H1 (cell line): ENCODE measurements around the gene PTPRT.

Source experiments
- EP300 ChIP-seq, 2 experiments: IDR thresholded peaks; 1 replicate in 1 of 2; 2 replicates in 1 of 2; pipeline ENCODE4 v1.6.1; 2011 to 2012; ENCODE audit warnings: low read depth in 2 of 2, low read length in 2 of 2, mild to moderate bottlenecking in 2 of 2, borderline replicate concordance in 1 of 2, inconsistent platforms in 1 of 2, moderate library complexity in 1 of 2
- EZH2 ChIP-seq: fragments of 200-600 bp; sonication (generic); IDR thresholded peaks from 2 replicates; pipeline ENCODE4 v1.7.1; 2012; ENCODE audit warnings: low read depth, mild to moderate bottlenecking, moderate library complexity, low read length, inconsistent platforms; ENCODE audit not compliant: severe bottlenecking
- HDAC2 ChIP-seq, 2 experiments: fragments of 300-600 bp in 1 of 2; sonication (generic) in 1 of 2; IDR thresholded peaks; 2 replicates each; pipeline ENCODE4 v1.6.1; 2011 to 2012; ENCODE audit warnings: low read depth in 2 of 2, low read length in 2 of 2, mild to moderate bottlenecking in 2 of 2, moderate library complexity in 2 of 2, borderline replicate concordance in 1 of 2, inconsistent platforms in 1 of 2
- MAX ChIP-seq: IDR thresholded peaks from 2 replicates; pipeline ENCODE4 v1.6.1; 2012; ENCODE audit warnings: inconsistent platforms
- POLR2A ChIP-seq, 2 experiments: IDR thresholded peaks; 1 replicate in 1 of 2; 2 replicates in 1 of 2; pipeline ENCODE4 v1.6.1; 2011; ENCODE audit warnings: low read depth in 2 of 2, low read length in 2 of 2, mild to moderate bottlenecking in 2 of 2; ENCODE audit errors: control extremely low read depth in 1 of 2
- POLR2AphosphoS5 ChIP-seq: IDR thresholded peaks from 2 replicates; pipeline ENCODE4 v1.6.1; 2011; ENCODE audit warnings: low read depth, low read length
- RAD21 ChIP-seq, 2 experiments: IDR thresholded peaks in 1 of 2; conservative IDR thresholded peaks in 1 of 2; 2 replicates each; pipeline ENCODE4 v1.6.1; 2011; ENCODE audit warnings: low read depth in 2 of 2, low read length in 2 of 2, improper control_type of control experiment in 1 of 2, inconsistent platforms in 1 of 2, mild to moderate bottlenecking in 1 of 2, moderate library complexity in 1 of 2
- RBBP5 ChIP-seq: IDR thresholded peaks from 2 replicates; pipeline ENCODE4 v1.7.1; 2012; ENCODE audit warnings: low read depth, mild to moderate bottlenecking, inconsistent platforms, low read length, moderate library complexity, borderline replicate concordance
- TAF1 ChIP-seq: IDR thresholded peaks from 2 replicates; pipeline ENCODE4 v1.6.1; 2011; ENCODE audit warnings: mild to moderate bottlenecking, low read depth, low read length
- YY1 ChIP-seq: IDR thresholded peaks from 2 replicates; pipeline ENCODE4 v1.6.1; 2011; ENCODE audit warnings: low read depth, mild to moderate bottlenecking, low read length
- TF ChIP-seq, protein P1 (sequence below), 3 experiments: IDR thresholded peaks; 1 replicate in 2 of 3; 2 replicates in 1 of 3; pipeline versions ENCODE4 v1.5.1 to v1.6.1; 2011; ENCODE audit warnings: low read length in 3 of 3, mild to moderate bottlenecking in 3 of 3, inconsistent platforms in 2 of 3, low read depth in 1 of 3, moderate library complexity in 1 of 3; ENCODE audit not compliant: insufficient read depth in 1 of 3; ENCODE audit errors: control extremely low read depth in 1 of 3

DNA sequence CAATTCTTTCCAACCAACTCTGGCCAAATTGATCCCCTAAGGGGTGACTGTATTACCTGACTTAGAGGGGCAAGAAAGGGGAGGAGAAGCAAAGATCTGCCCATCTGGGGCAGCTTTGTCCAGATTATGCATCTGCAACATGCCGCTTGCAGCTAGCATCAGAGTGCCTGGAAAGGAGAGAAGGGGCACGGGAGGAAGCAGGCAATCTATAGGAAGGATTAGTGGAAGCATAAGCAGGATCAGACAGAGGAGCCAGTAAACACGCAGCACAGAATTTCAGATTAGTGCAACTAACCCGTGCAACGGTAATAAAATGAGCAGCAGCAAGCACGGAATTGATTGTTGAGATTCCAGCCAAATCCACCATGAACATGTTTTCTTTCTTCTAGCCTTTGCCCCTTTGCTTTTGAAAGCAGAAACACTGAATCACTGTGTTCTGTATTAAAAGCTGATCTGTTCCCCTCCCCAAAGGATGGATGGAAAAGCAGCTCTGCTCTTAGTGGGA is 927.9 kb downstream of the PTPRT start:
- TF ChIP-seq, protein P1, sequence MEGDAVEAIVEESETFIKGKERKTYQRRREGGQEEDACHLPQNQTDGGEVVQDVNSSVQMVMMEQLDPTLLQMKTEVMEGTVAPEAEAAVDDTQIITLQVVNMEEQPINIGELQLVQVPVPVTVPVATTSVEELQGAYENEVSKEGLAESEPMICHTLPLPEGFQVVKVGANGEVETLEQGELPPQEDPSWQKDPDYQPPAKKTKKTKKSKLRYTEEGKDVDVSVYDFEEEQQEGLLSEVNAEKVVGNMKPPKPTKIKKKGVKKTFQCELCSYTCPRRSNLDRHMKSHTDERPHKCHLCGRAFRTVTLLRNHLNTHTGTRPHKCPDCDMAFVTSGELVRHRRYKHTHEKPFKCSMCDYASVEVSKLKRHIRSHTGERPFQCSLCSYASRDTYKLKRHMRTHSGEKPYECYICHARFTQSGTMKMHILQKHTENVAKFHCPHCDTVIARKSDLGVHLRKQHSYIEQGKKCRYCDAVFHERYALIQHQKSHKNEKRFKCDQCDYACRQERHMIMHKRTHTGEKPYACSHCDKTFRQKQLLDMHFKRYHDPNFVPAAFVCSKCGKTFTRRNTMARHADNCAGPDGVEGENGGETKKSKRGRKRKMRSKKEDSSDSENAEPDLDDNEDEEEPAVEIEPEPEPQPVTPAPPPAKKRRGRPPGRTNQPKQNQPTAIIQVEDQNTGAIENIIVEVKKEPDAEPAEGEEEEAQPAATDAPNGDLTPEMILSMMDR (IDR thresholded peaks at IDR 0.05; ENCODE audit: control extremely low read depth in 1 of 3, insufficient read depth in 1 of 3, low read depth in 1 of 3, low read length in 3 of 3) = no peak
- TF ChIP-seq EP300 (IDR thresholded peaks at IDR 0.05; ENCODE audit: borderline replicate concordance in 1 of 2, low read depth in 2 of 2, low read length in 2 of 2) (no peak), HDAC2 (IDR thresholded peaks at IDR 0.05; ENCODE audit: borderline replicate concordance in 1 of 2, low read depth in 2 of 2, low read length in 2 of 2) (no peak), POLR2AphosphoS5 (no peak), TAF1 (no peak), POLR2A (IDR thresholded peaks at IDR 0.05; ENCODE audit: control extremely low read depth in 1 of 2, low read depth in 2 of 2, low read length in 2 of 2) (no peak), YY1 (no peak), MAX (no peak), EZH2 (no peak), RAD21 (IDR thresholded peaks at IDR 0.05 in 1 of 2, conservative IDR thresholded peaks at IDR 0.05 in 1 of 2; ENCODE audit: low read depth in 2 of 2, low read length in 2 of 2) (no peak), RBBP5 (no peak)
